HCT116 (cell line): ENCODE results near the gene ATAD1. TPM values are rescaled to one million over a fixed set of nuclear protein-coding genes. Genes with fewer than 3 reads are reported as not detected.

Experiments used
- ATAC-seq: fragments of 200-7000 bp; cut with Tn5 transposase; 2 replicates; pipeline ENCODE4 v1.9.1; 2020; ENCODE audit warnings: mild to moderate bottlenecking, moderate library complexity
- BruUV-seq: library from RNA; stranded (reverse); fragments of 400-500 nt; replicated peaks from 2 replicates; lab custom pipeline; 2021; lab: Mats Ljungman, UMichigan
- CTCF ChIA-PET: fragments of 300-600 bp; sonication (Branson Sonifier 250); formaldehyde crosslinking; loops from one replicate; lab custom pipeline; 2021; ENCODE audit warnings: antibody characterized with exemption; lab: Charles Lee
- POLR2A ChIA-PET: fragments of 300-600, 350-600 bp; sonication (Branson Sonifier 250); formaldehyde crosslinking; loops from one replicate; lab custom pipeline; 2021; ENCODE audit warnings: antibody characterized with exemption; lab: Charles Lee
- RAD21 ChIA-PET, 2 experiments: fragments of 300-600 bp; sonication (Branson Sonifier 250); formaldehyde crosslinking; loops; one replicate each; lab custom pipeline; 2023; ENCODE audit warnings: low total read pairs in 2 of 2; ENCODE audit not compliant: uncharacterized antibody in 2 of 2, unreplicated experiment in 2 of 2, low non-redundant PET in 1 of 2; lab: Charles Lee
- DNase-seq: peaks from one replicate; pipeline ENCODE4 v3.0.0-alpha.2; 2010; ENCODE audit warnings: low read depth, low spot score
- H2AFZ ChIP-seq: fragments of 200-600 bp; shearing (Covaris generic), sonication (generic); 2 replicates; pipeline ENCODE4 v1.6.1; 2017; ENCODE audit warnings: low read depth, mixed run types, mixed read lengths, antibody characterized with exemption, low read length; ENCODE audit not compliant: poor library complexity, severe bottlenecking
- H3K27ac ChIP-seq: 2 replicates; pipeline ENCODE4 v1.5.1; 2012; ENCODE audit warnings: low read depth, low read length
- H3K27me3 ChIP-seq: fragments of 200-600 bp; sonication (generic); 2 replicates; pipeline ENCODE4 v1.6.1; 2016; ENCODE audit warnings: mixed run types, low read length, mixed read lengths; ENCODE audit not compliant: insufficient read depth
- H3K36me3 ChIP-seq, 2 experiments: fragments of 200-500 bp in 1 of 2; fragments of 200-600 bp in 1 of 2; sonication (Bioruptor generic) in 1 of 2; sonication (generic) in 1 of 2; 2 replicates each; pipeline versions ENCODE4 v1.5.1 to v1.6.1; 2014 to 2016; ENCODE audit warnings: low read length in 2 of 2, inconsistent platforms in 1 of 2, mixed read lengths in 1 of 2, mixed run types in 1 of 2; ENCODE audit not compliant: insufficient read depth in 2 of 2, control insufficient read depth in 1 of 2
- H3K4me1 ChIP-seq, 2 experiments: fragments of 200-600 bp in 1 of 2; sonication (generic) in 1 of 2; 2 replicates each; pipeline versions ENCODE4 v1.5.1 to v1.6.1; 2012 to 2017; ENCODE audit warnings: low read length in 2 of 2, inconsistent platforms in 1 of 2, mild to moderate bottlenecking in 1 of 2, mixed read lengths in 1 of 2, mixed run types in 1 of 2, moderate library complexity in 1 of 2; ENCODE audit not compliant: insufficient read depth in 2 of 2, control insufficient read depth in 1 of 2
- H3K4me2 ChIP-seq: fragments of 200-600 bp; sonication (generic); 2 replicates; pipeline ENCODE4 v1.6.1; 2017; ENCODE audit warnings: mixed run types, low read length, mixed read lengths
- H3K4me3 ChIP-seq, 2 experiments: fragments of 200-600 bp in 1 of 2; sonication (generic) in 1 of 2; replicated peaks in 1 of 2; 2 replicates each; pipeline ENCODE4 v1.5.1; 2011 to 2016; ENCODE audit warnings: low read length in 2 of 2, control low read depth in 1 of 2, low read depth in 1 of 2, mild to moderate bottlenecking in 1 of 2, mixed read lengths in 1 of 2, mixed run types in 1 of 2
- H3K79me2 ChIP-seq: fragments of 200-600 bp; sonication (generic); 2 replicates; pipeline ENCODE4 v1.6.1; 2017; ENCODE audit warnings: mild to moderate bottlenecking, mixed run types, low read length, moderate library complexity, mixed read lengths; ENCODE audit not compliant: insufficient read depth
- H3K9ac ChIP-seq: fragments of 200-600 bp; sonication (generic); 2 replicates; pipeline ENCODE4 v1.6.1; 2016; ENCODE audit warnings: low read length, mixed read lengths
- H3K9me2 ChIP-seq: fragments of 200-600 bp; sonication (generic), shearing (Covaris generic); 2 replicates; pipeline ENCODE4 v1.6.1; 2017; ENCODE audit warnings: mixed run types, mild to moderate bottlenecking, moderate library complexity; ENCODE audit not compliant: insufficient read depth
- H3K9me3 ChIP-seq, 2 experiments: fragments of 200-500 bp in 1 of 2; fragments of 200-600 bp in 1 of 2; sonication (Bioruptor generic) in 1 of 2; sonication (generic) in 1 of 2; 2 replicates each; pipeline ENCODE4 v1.6.1; 2014 to 2017; ENCODE audit warnings: low read length in 2 of 2, mixed read lengths in 2 of 2, inconsistent platforms in 1 of 2, low read depth in 1 of 2, mild to moderate bottlenecking in 1 of 2, mixed run types in 1 of 2, moderate library complexity in 1 of 2; ENCODE audit not compliant: control insufficient read depth in 1 of 2, insufficient read depth in 1 of 2
- H4K20me1 ChIP-seq: fragments of 200-600 bp; sonication (generic), shearing (Covaris generic); 2 replicates; pipeline ENCODE4 v1.6.1; 2017; ENCODE audit warnings: mixed run types, mild to moderate bottlenecking, moderate library complexity; ENCODE audit not compliant: insufficient read depth
- EGR1 ChIP-seq: IDR thresholded peaks from 2 replicates; pipeline ENCODE4 v1.6.1; 2012; ENCODE audit warnings: low read depth
- ELF1 ChIP-seq: IDR thresholded peaks from 2 replicates; pipeline ENCODE4 v1.6.1; 2012; ENCODE audit warnings: low read depth, borderline replicate concordance
- FOSL1 ChIP-seq: IDR thresholded peaks from 2 replicates; pipeline ENCODE4 v1.6.1; 2012; ENCODE audit warnings: low read depth
- POLR2A ChIP-seq: IDR thresholded peaks from 2 replicates; pipeline ENCODE4 v1.7.0; 2011; ENCODE audit warnings: borderline replicate concordance; ENCODE audit not compliant: insufficient read depth, insufficient read length; ENCODE audit errors: extremely low read depth
- SP1 ChIP-seq: IDR thresholded peaks from 2 replicates; pipeline ENCODE4 v1.6.1; 2012; ENCODE audit warnings: low read depth
- SRF ChIP-seq: IDR thresholded peaks from 2 replicates; pipeline ENCODE4 v1.6.1; 2012; ENCODE audit warnings: low read depth
- TCF7L2 ChIP-seq: IDR thresholded peaks from 2 replicates; pipeline ENCODE4 v1.7.0; 2011; ENCODE audit warnings: borderline replicate concordance, inconsistent platforms; ENCODE audit not compliant: insufficient read depth, insufficient read length; ENCODE audit errors: extremely low read depth
- ZFX ChIP-seq: fragments of 450-650 bp; IDR thresholded peaks from 2 replicates; pipeline ENCODE4 v1.6.1; 2017
- ZNF274 ChIP-seq: fragments of 200-500 bp; sonication (Bioruptor generic); IDR thresholded peaks from 2 replicates; pipeline ENCODE4 v1.6.1; 2014; ENCODE audit warnings: mild to moderate bottlenecking, low read depth, low read length, inconsistent platforms
- intact Hi-C: fragments of 100-400 bp; cut with micrococcal nuclease; formaldehyde crosslinking; loops from 2 replicates; pipeline ENCODE4 v1.10.0; 2022
- total RNA-seq: library from RNA; stranded (reverse); gene quantifications from one replicate; pipeline ENCODE4 v1.2.1, GENCODE V29; 2021; ENCODE audit not compliant: unreplicated experiment
- TF ChIP-seq, protein P1 (sequence below): IDR thresholded peaks from 2 replicates; pipeline ENCODE4 v1.6.1; 2012; ENCODE audit warnings: low read depth
- TF ChIP-seq, protein P2 (sequence below): IDR thresholded peaks from 2 replicates; pipeline ENCODE4 v1.6.1; 2012
- TF ChIP-seq, protein P3 (sequence below): IDR thresholded peaks from 2 replicates; pipeline ENCODE4 v1.6.1; 2011; ENCODE audit warnings: mild to moderate bottlenecking, low read length, moderate library complexity; ENCODE audit not compliant: insufficient replicate concordance; ENCODE audit errors: extremely low read depth

Gene ATAD1
- total RNA-seq, 1 experiment from 2014 or later = 66.4 TPM

DNA sequence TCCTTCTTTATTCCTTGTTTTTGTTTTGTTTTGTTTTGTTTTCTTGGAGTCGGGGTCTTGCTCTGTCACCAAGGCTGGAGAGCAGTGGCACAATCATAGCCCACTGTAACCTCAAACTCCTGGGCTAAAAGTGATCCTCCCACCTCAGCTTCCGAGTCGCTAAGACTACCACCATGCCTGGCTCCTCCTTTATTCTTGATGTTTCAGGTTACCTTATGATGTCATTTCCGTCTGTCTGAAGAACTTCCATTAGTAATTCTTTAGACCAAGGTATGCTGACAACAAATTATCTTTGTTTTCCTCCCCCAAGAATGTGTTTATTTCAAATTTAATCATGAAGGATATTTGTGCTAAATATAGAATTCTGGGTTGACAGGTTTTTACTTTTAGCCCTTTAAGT lies 18.1 kb upstream of the ATAD1 start:
- no peak for TF ChIP-seq ELF1
- no peak for TF ChIP-seq FOSL1
- TF ChIP-seq EGR1 = no peak
- TF ChIP-seq SRF = no peak
- no peak for TF ChIP-seq SP1
- TF ChIP-seq, protein P1, sequence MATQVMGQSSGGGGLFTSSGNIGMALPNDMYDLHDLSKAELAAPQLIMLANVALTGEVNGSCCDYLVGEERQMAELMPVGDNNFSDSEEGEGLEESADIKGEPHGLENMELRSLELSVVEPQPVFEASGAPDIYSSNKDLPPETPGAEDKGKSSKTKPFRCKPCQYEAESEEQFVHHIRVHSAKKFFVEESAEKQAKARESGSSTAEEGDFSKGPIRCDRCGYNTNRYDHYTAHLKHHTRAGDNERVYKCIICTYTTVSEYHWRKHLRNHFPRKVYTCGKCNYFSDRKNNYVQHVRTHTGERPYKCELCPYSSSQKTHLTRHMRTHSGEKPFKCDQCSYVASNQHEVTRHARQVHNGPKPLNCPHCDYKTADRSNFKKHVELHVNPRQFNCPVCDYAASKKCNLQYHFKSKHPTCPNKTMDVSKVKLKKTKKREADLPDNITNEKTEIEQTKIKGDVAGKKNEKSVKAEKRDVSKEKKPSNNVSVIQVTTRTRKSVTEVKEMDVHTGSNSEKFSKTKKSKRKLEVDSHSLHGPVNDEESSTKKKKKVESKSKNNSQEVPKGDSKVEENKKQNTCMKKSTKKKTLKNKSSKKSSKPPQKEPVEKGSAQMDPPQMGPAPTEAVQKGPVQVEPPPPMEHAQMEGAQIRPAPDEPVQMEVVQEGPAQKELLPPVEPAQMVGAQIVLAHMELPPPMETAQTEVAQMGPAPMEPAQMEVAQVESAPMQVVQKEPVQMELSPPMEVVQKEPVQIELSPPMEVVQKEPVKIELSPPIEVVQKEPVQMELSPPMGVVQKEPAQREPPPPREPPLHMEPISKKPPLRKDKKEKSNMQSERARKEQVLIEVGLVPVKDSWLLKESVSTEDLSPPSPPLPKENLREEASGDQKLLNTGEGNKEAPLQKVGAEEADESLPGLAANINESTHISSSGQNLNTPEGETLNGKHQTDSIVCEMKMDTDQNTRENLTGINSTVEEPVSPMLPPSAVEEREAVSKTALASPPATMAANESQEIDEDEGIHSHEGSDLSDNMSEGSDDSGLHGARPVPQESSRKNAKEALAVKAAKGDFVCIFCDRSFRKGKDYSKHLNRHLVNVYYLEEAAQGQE = no peak
- TF ChIP-seq POLR2A = no peak
- TF ChIP-seq ZNF274 = no peak
- TF ChIP-seq, protein P2, sequence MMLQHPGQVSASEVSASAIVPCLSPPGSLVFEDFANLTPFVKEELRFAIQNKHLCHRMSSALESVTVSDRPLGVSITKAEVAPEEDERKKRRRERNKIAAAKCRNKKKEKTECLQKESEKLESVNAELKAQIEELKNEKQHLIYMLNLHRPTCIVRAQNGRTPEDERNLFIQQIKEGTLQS = no peak
- TF ChIP-seq, protein P3, sequence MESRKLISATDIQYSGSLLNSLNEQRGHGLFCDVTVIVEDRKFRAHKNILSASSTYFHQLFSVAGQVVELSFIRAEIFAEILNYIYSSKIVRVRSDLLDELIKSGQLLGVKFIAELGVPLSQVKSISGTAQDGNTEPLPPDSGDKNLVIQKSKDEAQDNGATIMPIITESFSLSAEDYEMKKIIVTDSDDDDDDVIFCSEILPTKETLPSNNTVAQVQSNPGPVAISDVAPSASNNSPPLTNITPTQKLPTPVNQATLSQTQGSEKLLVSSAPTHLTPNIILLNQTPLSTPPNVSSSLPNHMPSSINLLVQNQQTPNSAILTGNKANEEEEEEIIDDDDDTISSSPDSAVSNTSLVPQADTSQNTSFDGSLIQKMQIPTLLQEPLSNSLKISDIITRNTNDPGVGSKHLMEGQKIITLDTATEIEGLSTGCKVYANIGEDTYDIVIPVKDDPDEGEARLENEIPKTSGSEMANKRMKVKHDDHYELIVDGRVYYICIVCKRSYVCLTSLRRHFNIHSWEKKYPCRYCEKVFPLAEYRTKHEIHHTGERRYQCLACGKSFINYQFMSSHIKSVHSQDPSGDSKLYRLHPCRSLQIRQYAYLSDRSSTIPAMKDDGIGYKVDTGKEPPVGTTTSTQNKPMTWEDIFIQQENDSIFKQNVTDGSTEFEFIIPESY = no peak
- TF ChIP-seq TCF7L2 = no peak
- no peak for TF ChIP-seq ZFX
- ChIA-PET RAD21 (no interaction called here), CTCF (no interaction called here), POLR2A (no interaction called here)
- Histone ChIP-seq H4K20me1 (no peaks in the 10 kb centered on the region), H3K9me3 (no peaks in the 10 kb centered on the region), H3K9me2 (no peaks in the 10 kb centered on the region), H3K4me3 (no peak overlapping the region), H3K36me3 (no peaks in the 10 kb centered on the region), H3K79me2 (no peaks in the 10 kb centered on the region), H3K27me3 (no peaks in the 10 kb centered on the region), H2AFZ (no peak overlapping the region), H3K4me1 (peaks cover 0 to 6% of the 10 kb centered on the region in 2 experiments; a peak in 2 of 4 replicates), H3K9ac (no peak overlapping the region), H3K4me2 (no peak overlapping the region), H3K27ac (no peak overlapping the region)
- no TSS peak for BruUV-seq
- ATAC-seq = no peak
- no peak for DNase-seq
- intact Hi-C loops = no loop called here
